GM19351 (cell line): Measurements from ENCODE around the gene SLA2.
"Not testable (repeated sequence)": the region's sequence is repeated elsewhere in the genome, so short reads cannot be mapped to it uniquely, and the experiment has no call there.

ENCODE experiments used
- ATAC-seq: cut with Tn5 transposase; IDR thresholded peaks from one replicate; pipeline ENCODE4 v1.9.1; 2021; ENCODE audit warnings: mild to moderate bottlenecking, moderate library complexity; ENCODE audit not compliant: unreplicated experiment

Gene SLA2

GRCh38 chr20:36646678-36647077 lies 682 bp upstream of the SLA2 start:
- ATAC-seq: no peak

GRCh38 chr20:36645353-36645752 lies 643 bp downstream of the SLA2 start:
- ATAC-seq: no peak

GRCh38 chr20:36644706-36645095 lies 1.3 kb downstream of the SLA2 start:
- no peak for ATAC-seq

GRCh38 chr20:36644032-36644705 lies 1.8 kb downstream of the SLA2 start:
- no peak for ATAC-seq

GRCh38 chr20:36642136-36642535 lies 3.9 kb downstream of the SLA2 start:
- ATAC-seq: no peak

- no peak for ATAC-seq
These were observed 4.5 kb downstream of the SLA2 start for GRCh38 chr20:36641506-36641843.

GRCh38 chr20:36638876-36639400 lies 7.1 kb downstream of the SLA2 start:
- not testable (repeated sequence) for ATAC-seq

GRCh38 chr20:36634342-36634741 lies 11.7 kb downstream of the SLA2 start:
- ATAC-seq: no peak

- no peak for ATAC-seq
These were observed 12.7 kb downstream of the SLA2 start for GRCh38 chr20:36633285-36633772.

GRCh38 chr20:36632487-36633284 lies 13.3 kb downstream of the SLA2 start:
- no peak for ATAC-seq

GRCh38 chr20:36632147-36632486 lies 13.9 kb downstream of the SLA2 start:
- ATAC-seq: no peak

GRCh38 chr20:36631646-36632045 lies 14.3 kb downstream of the SLA2 start:
- no peak for ATAC-seq

- peak; percentile 69 for ATAC-seq
These were observed 16.0 kb downstream of the SLA2 start for GRCh38 chr20:36629719-36630681.

GRCh38 chr20:36628076-36628475 lies 17.9 kb downstream of the SLA2 start:
- ATAC-seq: no peak

- ATAC-seq: no peak
These were observed 21.1 kb downstream of the SLA2 start for GRCh38 chr20:36624944-36625324.

GRCh38 chr20:36624068-36624943 lies 21.7 kb downstream of the SLA2 start:
- ATAC-seq: no peak

- no peak for ATAC-seq
These were observed 22.6 kb downstream of the SLA2 start for GRCh38 chr20:36623444-36623843.

- ATAC-seq: no peak
These were observed 25.1 kb downstream of the SLA2 start for GRCh38 chr20:36620917-36621316.

GRCh38 chr20:36614781-36615557 lies 31.0 kb downstream of the SLA2 start:
- ATAC-seq: no peak
